Measurements from ENCODE around the gene GIN1.
"Not testable (repeated sequence)": the region's sequence is repeated elsewhere in the genome, so short reads cannot be mapped to it uniquely, and the experiment has no call there.

GIN1 gene

GRCh38 chr5:103119765-103120606 is at the start of gene GIN1, which contains the start of gene PPIP5K2:
Gene GIN1 (minus strand): TSS chr5:103120138. CDS start chr5:103108707, 11,431 bp downstream.
Gene PPIP5K2 (plus strand): TSS chr5:103120301. CDS start chr5:103129590, 9,289 bp downstream.
- DNase-seq, result peak; percentile 82 to 94 (median 89)

DNA sequence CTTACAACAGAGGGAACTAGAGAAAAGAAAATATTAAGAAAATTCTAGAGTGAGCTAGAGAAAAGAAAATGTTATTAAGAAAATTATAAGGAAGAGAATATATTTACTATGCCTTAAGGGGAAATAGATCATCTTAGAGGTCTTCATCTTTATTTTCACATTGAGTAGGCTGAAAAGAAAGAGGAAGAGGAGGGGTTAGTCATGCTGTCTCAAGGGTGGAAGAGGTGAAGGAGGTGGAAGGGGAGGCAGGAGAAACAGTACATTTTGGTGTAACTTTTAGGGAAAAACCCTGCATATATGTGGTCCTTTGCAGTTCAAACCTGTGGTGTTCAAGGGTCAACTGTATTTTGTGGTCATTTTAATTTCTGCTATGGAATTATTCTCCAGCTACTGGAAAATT is 46.8 kb upstream of the GIN1 start:
- no peak for DNase-seq

GRCh38 chr5:103151156-103151555 is 31.2 kb upstream of the GIN1 start:
- no peak for DNase-seq

DNA sequence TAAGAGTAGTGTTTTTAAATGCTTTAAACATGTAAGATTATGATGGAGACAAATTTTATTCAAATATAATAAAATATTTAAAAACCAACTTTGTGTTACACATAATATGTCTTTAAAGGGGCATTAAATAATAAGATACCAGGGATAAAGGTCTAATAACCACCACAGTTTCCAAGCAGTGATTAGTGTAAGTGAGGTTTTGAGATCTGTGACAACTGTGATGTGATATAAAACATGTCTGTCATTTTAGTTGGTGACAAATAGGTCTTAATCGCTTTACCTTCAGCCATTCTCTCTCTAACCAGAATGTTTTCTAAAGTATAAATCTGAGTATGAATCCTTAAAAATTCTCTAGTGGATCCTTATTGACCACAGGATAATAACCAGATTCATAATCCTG is 28.3 kb upstream of the GIN1 start:
- no peak for DNase-seq

GRCh38 chr5:103145196-103145595 is 25.3 kb upstream of the GIN1 start:
- DNase-seq, result no peak

DNA sequence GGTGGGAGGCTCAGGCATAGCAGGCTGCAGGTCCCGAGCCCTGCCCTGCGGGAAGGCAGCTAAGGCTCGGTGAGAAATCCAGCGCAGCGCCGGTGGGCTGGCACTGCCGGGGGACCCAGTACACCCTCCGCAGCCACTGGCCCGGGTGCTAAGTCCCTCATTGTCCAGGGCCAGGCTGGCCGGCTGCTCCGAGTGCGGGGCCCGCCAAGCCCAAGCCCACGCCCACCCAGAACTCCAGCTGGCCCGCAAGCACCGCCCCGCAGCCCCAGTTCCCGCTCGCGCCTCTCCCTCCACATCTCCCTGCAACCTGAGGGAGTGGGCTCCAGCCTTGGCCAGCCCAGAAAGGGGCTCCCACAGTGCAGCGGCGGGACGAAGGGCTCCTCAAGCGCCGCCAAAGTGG is 22.2 kb upstream of the GIN1 start:
- DNase-seq, result not testable (repeated sequence)

DNA sequence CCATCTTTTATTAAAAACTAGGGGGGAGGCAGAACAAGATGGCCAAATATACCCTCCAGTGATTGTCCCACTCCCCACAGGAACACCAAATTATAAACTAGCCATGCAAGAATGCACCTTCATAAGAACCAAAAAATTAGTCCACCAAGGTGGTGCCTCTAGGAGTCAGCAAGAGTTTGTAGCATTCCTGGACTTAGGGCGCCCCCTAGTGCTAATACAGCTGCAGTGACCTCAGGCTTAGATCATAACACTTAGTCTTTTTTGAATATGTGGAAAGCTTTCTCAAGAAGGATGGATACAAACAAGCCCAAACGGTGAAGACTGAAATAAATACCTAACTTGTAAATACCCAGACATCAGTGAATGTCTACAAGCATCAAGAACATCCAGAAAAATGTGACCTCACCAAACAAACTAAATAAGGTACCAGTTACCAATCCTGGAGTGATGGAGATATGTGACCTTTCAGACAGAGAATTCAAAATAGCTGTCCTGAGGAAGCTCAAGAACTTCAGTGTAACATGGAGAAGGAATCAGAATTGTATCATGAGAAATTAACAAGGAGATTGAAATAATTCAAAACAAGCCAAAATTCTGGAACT is 19.4 kb upstream of the GIN1 start:
- peak; percentile 42 to 67 (median 55) for DNase-seq

DNA sequence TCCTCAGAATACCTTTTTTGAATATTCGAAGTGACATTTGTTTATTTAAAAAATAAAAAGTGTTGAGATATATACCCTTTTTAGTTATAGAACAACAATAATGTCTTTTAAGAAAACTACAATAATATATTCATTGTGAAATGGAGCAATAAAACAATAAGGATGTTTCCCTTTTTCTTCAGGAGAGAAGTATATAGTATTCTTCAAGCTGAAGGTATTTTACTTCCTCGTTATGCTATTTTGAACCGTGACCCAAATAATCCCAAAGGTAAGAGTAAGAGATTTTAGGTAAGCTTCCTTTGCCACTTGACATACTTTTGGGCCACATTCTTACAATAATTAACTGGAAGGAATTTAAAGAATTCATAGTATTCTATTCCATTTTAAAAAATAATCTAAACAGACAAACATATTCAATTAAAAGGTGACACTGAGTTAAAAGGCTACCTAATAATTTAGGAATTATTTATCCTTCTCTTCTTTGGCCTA is 18.3 kb upstream of the GIN1 start:
- DNase-seq, result no peak

- DNase-seq, result no peak
Measured at GRCh38 chr5:103135461-103135860, 15.5 kb upstream of the GIN1 start.

DNA sequence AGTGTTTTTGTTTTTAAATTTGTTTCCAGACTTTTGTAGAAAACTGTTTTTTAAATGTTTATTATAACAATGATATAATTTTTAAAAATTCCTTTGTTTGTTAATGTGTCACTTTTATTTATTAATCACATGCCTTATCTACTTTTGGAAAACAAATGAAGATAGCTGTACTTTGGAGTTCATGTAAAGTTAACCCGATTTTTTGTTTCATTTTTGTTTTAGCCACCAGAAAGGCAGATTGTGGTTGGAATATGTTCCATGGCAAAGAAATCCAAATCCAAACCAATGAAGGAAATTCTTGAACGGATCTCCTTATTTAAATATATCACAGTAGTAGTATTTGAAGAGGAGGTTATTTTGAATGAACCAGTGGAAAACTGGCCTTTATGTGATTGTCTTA is 13.3 kb upstream of the GIN1 start:
- no peak for DNase-seq

DNA sequence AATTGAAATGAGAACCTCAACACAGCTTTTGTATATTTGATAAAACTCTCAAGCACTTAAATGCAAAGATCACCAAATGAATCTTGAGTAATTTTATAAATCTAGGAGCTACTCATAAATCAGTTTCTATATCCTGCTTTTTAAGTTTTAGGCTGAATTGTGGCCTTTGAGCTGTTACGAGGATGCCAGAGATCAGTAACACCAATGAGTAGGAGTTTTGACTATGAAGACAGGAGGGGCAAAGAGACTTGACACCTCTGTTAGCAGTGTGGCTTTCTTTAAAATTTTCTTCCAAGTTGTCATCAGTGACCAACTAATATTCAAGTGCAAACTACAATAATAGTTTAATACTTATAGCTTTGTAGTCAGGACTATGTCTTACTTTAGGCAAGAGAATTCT is 12.7 kb upstream of the GIN1 start:
- no peak for DNase-seq

DNA sequence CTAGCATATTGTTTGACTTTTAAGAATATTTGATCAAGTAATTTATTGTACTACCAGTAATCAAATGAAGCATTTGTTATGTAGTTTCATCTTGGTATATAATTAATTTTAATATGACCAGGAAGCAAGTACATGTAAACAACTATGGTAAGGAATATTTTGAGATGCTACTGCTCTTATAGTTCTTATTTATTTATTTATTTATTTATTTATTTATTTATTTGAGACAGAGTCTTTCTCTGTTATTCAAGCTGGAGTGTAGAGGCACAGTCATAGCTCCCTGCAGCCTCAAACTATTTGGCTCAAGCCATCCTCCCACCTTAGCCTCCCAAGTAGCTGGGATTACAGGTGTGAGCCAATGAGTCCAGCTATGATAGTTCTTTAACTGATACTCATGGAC is 8.3 kb upstream of the GIN1 start:
- DNase-seq, result no peak

DNA sequence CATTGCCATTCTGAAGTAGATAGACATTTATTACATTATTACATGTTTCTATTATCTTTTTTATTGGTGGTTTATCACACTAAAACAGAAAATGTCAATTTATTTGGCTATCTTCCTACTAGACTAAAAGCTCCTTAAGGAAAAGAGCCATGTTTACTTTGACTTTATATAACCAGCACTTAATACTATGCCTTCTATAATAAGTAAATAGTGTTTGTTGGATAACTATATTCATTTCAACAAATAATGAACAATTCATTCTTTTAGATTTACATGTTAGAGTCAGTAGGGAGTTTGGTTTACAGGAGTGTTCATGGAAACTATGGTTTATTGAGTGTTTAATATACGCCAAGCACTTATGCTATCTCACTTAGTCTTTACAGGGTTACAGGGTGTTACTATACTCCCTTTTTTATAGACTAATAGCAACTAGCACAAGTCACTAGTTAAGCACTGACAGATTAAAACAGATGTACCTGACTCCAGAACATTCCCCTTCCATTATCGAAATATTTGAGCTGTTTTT is 7.4 kb upstream of the GIN1 start:
- no peak for DNase-seq

- no peak for DNase-seq
Measured at GRCh38 chr5:103126557-103126956, 6.6 kb upstream of the GIN1 start.

DNA sequence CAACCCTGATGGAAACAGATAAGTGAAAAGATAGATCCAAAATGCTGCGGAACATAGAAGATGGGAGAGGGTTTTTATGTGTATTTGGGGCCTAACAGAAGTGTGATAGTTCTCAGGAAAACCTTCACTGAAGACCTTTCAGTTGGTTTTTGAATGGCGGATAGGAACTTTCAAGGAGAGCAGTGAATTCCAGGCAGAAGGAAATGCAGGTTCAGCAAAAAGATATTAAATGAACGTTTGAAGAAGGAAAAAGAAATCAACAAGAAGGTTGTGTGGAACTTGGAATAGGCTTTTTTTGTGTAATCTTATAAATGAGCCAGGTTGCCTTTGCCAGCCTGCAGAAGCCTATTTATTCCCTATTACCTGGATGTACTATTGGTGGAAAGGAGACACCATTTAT is 2.3 kb upstream of the GIN1 start:
- DNase-seq, result no peak

GRCh38 chr5:103120607-103121200 is 766 bp upstream of the GIN1 start:
- DNase-seq, result no peak

DNA sequence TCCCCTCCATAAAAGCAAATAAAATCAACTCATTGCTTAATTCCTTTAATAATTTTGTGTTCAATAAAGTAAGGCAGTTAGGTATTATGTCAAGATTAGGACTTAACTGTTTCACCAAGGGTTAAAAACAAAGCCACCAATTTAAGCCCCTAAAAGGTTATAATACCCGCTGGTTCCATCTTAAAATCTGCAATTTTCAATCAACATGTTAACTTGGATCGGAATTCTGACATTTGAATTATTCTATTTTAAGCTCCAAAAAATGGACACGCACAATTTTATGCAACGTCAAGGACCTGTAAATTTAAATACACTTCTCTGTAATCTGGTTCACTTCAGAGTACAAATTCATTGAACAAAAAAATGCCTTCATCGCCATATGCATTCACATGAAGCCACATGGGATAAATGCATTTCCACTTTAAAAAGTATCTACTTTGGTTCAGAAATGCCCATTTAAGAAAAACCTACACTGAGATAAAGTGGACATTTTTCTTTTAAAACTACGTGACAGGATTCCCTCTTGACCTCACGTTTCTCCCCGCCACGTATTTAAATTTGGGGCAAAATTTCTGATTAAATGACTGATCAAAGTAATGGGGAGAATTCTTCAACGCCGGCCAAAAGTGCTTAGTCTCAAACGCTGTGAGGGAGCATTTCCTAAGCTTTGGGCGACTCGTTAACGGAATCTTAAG is 721 bp downstream of the GIN1 start:
- no peak for DNase-seq

DNA sequence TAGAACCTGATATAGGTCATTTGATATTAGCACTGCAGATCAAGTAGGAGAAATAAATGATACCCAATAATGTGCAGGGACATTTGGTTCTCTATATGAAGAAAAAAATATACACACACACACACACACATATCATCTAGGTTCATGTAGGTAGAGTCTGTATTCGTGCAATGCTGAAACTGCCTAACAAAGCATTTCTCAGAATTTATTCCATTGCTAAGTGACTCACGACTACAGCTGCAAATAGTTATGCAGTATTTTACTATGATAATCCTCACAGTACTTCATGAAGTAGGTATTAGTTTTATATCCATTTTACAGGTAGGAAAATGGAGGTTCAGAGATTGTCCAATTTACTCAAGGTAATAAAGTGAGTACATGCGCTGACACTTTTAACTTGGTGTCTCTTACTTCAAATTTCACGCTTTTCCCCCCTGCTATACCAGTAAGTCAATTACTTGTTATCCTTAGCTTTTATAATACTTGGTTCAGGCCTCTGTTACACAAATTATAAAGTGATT is 2.4 kb downstream of the GIN1 start:
- DNase-seq, result no peak

DNA sequence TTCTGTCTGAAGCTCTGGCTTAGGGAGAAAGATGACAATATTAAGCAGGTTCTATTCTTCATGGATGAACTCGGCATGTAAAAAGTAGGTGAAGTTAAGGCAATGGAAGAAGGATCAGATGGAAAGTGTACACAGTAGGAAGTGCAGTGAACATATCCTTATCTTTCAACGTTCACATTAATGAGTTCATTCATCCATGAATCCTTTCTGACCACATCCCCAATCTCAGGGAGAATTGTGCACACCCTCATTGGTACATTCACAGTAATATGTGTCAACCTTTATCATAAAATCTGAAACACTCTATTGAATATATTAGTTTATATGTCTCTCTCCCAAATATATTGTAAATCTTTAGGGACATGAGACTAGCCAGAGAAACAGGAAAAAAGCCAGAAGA is 5.5 kb downstream of the GIN1 start:
- DNase-seq, result no peak

DNA sequence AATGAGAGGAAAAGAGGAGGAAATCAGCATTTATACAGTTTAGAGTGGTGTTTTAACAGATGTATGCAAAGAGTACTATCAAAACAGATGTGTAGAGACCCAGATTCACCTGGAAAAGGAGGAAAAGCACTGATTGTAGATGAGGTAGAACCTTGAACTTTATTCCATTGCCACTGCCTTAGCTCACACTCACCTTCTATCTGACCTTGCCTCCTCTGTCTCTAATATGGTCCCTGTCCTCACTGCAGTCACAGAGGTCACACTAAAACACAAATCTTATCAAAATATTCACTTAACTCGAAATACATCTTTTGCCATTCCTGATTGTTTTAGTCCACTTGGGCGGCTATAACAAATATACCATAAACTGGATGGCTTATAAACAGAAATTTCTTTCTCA is 7.0 kb downstream of the GIN1 start:
- no peak for DNase-seq

DNA sequence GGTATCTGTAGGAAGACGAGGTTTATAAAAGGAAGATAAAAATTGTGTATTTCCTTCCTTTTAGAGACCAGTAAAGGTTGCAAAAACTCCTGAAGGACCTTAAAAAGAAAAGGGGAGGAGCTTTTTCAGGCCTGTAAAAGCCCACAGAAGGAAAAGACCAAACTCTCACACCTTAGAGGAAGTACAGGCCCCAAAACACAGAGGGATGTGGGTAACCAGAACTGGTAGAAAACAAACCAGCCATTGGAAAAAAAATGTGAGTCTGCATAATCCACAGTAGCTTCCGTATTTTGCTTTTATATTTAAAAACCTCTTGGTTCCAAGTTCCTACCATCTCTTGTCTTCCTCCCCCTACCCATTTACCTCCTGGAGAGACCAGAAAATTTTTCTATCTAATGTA is 8.5 kb downstream of the GIN1 start:
- no peak for DNase-seq

GRCh38 chr5:103110403-103110802 is 9.5 kb downstream of the GIN1 start:
- DNase-seq, result no peak

DNA sequence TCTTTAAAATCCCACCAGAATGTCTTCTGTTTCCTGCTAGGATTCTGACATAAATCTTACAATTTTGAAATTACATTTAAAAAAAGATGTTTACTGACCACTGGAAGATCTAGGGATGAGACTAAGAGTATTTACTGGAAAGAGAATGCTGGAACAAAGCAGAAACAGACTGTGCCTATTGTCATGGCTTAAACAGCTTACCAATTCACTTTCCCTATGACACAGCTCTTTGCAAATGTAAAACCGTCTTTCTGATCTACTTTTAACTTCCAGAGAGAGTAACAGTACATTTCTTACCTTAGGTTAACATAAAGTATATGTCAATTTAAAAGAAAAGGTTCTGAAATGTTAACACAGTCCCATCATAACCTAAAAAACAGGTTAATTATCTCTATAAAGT is 10.7 kb downstream of the GIN1 start:
- no peak for DNase-seq
